IMR-90 (cell line): ENCODE measurements around the gene SF3A1. TPM values are rescaled to one million over a fixed set of nuclear protein-coding genes. Genes with fewer than 3 reads are reported as not detected.

Source experiments
- ATAC-seq: fragments of 200-7000 bp; cut with Tn5 transposase; 2 replicates; pipeline ENCODE4 v1.9.1; 2020; ENCODE audit warnings: low read depth, mild to moderate bottlenecking, moderate library complexity
- BruUV-seq: library from RNA; stranded (reverse); fragments of 400-500 nt; replicated peaks from 2 replicates; lab custom pipeline; 2021; lab: Mats Ljungman, UMichigan
- CTCF ChIA-PET: fragments of 300-600 bp; formaldehyde crosslinking; extraction: SDS; loops from one replicate; lab custom pipeline; 2021; ENCODE audit warnings: antibody characterized with exemption; lab: Yijun Ruan, JAX
- POLR2A ChIA-PET: fragments of 300-600 bp; sonication (Branson Sonifier 250); formaldehyde crosslinking; loops from one replicate; lab custom pipeline; 2022; ENCODE audit warnings: antibody characterized with exemption; ENCODE audit not compliant: unreplicated experiment; lab: Charles Lee
- DNase-seq: peaks from one replicate; pipeline ENCODE4 v3.0.0; 2013
- H2AFZ ChIP-seq: replicated peaks from 2 replicates; pipeline ENCODE3; 2013; ENCODE audit warnings: low read length, mild to moderate bottlenecking; ENCODE audit not compliant: poor library complexity
- H2AK5ac ChIP-seq: 2 replicates; pipeline ENCODE4 v1.6.1; 2013; ENCODE audit warnings: low read depth, low read length, inconsistent platforms
- H2AK9ac ChIP-seq: replicated peaks from 2 replicates; pipeline ENCODE3; 2013; ENCODE audit warnings: mild to moderate bottlenecking, low read depth, low read length, moderate library complexity; ENCODE audit not compliant: poor library complexity
- H2BK120ac ChIP-seq: 2 replicates; pipeline ENCODE4 v1.6.1; 2013; ENCODE audit warnings: low read depth, low read length, inconsistent platforms
- H2BK15ac ChIP-seq: 3 replicates; pipeline ENCODE4 v1.6.1; 2013; ENCODE audit warnings: low read depth, low read length, inconsistent platforms
- H2BK20ac ChIP-seq: 2 replicates; pipeline ENCODE4 v1.6.1; 2013; ENCODE audit warnings: low read depth, mild to moderate bottlenecking, inconsistent platforms, low read length, moderate library complexity
- H2BK5ac ChIP-seq: 2 replicates; pipeline ENCODE4 v1.6.1; 2013; ENCODE audit warnings: mild to moderate bottlenecking, low read depth, low read length, inconsistent platforms; ENCODE audit not compliant: poor library complexity, severe bottlenecking
- H3K14ac ChIP-seq: replicated peaks from 2 replicates; pipeline ENCODE4 v1.6.1; 2013; ENCODE audit warnings: low read depth, low read length, inconsistent platforms
- H3K18ac ChIP-seq: 2 replicates; pipeline ENCODE4 v1.6.1; 2013; ENCODE audit warnings: low read depth, low read length, control low read depth
- H3K23ac ChIP-seq: 2 replicates; pipeline ENCODE4 v1.6.1; 2013; ENCODE audit warnings: low read depth, low read length, inconsistent platforms
- H3K27ac ChIP-seq: 2 replicates; pipeline ENCODE4 v1.5.1; 2013; ENCODE audit warnings: mild to moderate bottlenecking, control low read depth, low read length; ENCODE audit not compliant: insufficient read depth
- H3K27me3 ChIP-seq: 2 replicates; pipeline ENCODE4 v1.6.1; 2013; ENCODE audit warnings: low read length; ENCODE audit not compliant: control insufficient read depth, insufficient read depth
- H3K36me3 ChIP-seq: 2 replicates; pipeline ENCODE4 v1.6.1; 2013; ENCODE audit warnings: low read length, mixed read lengths; ENCODE audit not compliant: control insufficient read depth, insufficient read depth
- H3K4ac ChIP-seq: 2 replicates; pipeline ENCODE4 v1.6.1; 2013; ENCODE audit warnings: low read depth, low read length, inconsistent platforms
- H3K4me1 ChIP-seq: 2 replicates; pipeline ENCODE4 v1.6.1; 2013; ENCODE audit warnings: low read length, mixed read lengths; ENCODE audit not compliant: control insufficient read depth, insufficient read depth
- H3K4me2 ChIP-seq: 2 replicates; pipeline ENCODE4 v1.6.1; 2013; ENCODE audit warnings: low read depth, mild to moderate bottlenecking, control low read depth, low read length, moderate library complexity
- H3K4me3 ChIP-seq: 2 replicates; pipeline ENCODE4 v1.5.1; 2013; ENCODE audit warnings: low read depth, mild to moderate bottlenecking, control low read depth, low read length, moderate library complexity; ENCODE audit not compliant: insufficient read depth
- H3K56ac ChIP-seq: 2 replicates; pipeline ENCODE4 v1.6.1; 2013; ENCODE audit warnings: low read length, inconsistent platforms; ENCODE audit not compliant: insufficient read depth; ENCODE audit errors: extremely low read depth
- H3K79me1 ChIP-seq, 2 experiments: 2 replicates each; pipeline ENCODE4 v1.6.1; 2013; ENCODE audit warnings: low read length in 2 of 2, inconsistent platforms in 1 of 2, low read depth in 1 of 2
- H3K9ac ChIP-seq: 2 replicates; pipeline ENCODE4 v1.6.1; 2013; ENCODE audit warnings: low read depth, low read length, control low read depth
- H3K9me1 ChIP-seq: 2 replicates; pipeline ENCODE4 v1.6.1; 2013; ENCODE audit warnings: low read length, inconsistent platforms; ENCODE audit not compliant: insufficient read depth
- H3K9me3 ChIP-seq: 2 replicates; pipeline ENCODE4 v1.6.1; 2013; ENCODE audit warnings: low read length; ENCODE audit not compliant: control insufficient read depth, insufficient read depth
- H4K20me1 ChIP-seq: 2 replicates; pipeline ENCODE4 v1.6.1; 2013; ENCODE audit warnings: low read length, inconsistent platforms; ENCODE audit not compliant: insufficient read depth
- H4K5ac ChIP-seq: 2 replicates; pipeline ENCODE4 v1.6.1; 2013; ENCODE audit warnings: mild to moderate bottlenecking, low read depth, low read length, control low read depth
- H4K8ac ChIP-seq, 2 experiments: 2 replicates each; pipeline ENCODE4 v1.6.1; 2013; ENCODE audit warnings: low read depth in 2 of 2, low read length in 2 of 2, control low read depth in 1 of 2, inconsistent platforms in 1 of 2
- H4K91ac ChIP-seq: 2 replicates; pipeline ENCODE4 v1.6.1; 2013; ENCODE audit warnings: low read depth, low read length, inconsistent platforms; ENCODE audit not compliant: insufficient read depth
- MAFK ChIP-seq: IDR thresholded peaks from 2 replicates; pipeline ENCODE4 v1.6.1; 2012; ENCODE audit warnings: low read depth, low read length, improper control_type of control experiment
- MAZ ChIP-seq: IDR thresholded peaks from 2 replicates; pipeline ENCODE4 v1.6.1; 2012; ENCODE audit warnings: low read depth, mild to moderate bottlenecking, low read length, improper control_type of control experiment, moderate library complexity, borderline replicate concordance
- POLR2A ChIP-seq: IDR thresholded peaks from 2 replicates; pipeline ENCODE4 v1.6.1; 2012; ENCODE audit warnings: mild to moderate bottlenecking, low read depth, low read length
- WGBS, 2 experiments: methylation state at CpG; one replicate each; pipeline versions ENCODE4 v1.1.5 to v1.1.7; 2013; ENCODE audit warnings: missing lambda C conversion rate in 2 of 2; ENCODE audit not compliant: insufficient read length in 1 of 2; ENCODE audit errors: extremely low coverage in 2 of 2; 5-methylcytosine and 5-hydroxymethylcytosine counted together
- dilution Hi-C: fragments of 300-500 bp; cut with HindIII; formaldehyde crosslinking; loops from one replicate; pipeline ENCODE4 v1.14.3; 2018; ENCODE audit warnings: low sequenced_read_pairs; ENCODE audit not compliant: unreplicated experiment
- in situ Hi-C: fragments of 300-500 bp; cut with MboI; formaldehyde crosslinking; loops from 3 replicates; pipeline ENCODE4 v1.14.3; 2019; ENCODE audit warnings: low sequenced_read_pairs, inconsistent platforms, mixed read lengths
- intact Hi-C: fragments of 100-400 bp; cut with micrococcal nuclease; formaldehyde crosslinking; loops from 2 replicates; pipeline ENCODE4 v1.10.0; 2022
- polyA plus RNA-seq, 3 experiments: library from polyadenylated mRNA; depleted of rRNA; stranded (reverse); fragments of >200 nt; gene quantifications; 2 replicates each; pipeline ENCODE4 v1.2.3, GENCODE V29; 2012; ENCODE audit warnings: low replicate concordance in 1 of 3
- total RNA-seq: library from RNA; depleted of rRNA; stranded (reverse); fragments of >200 nt; gene quantifications from 2 replicates; pipeline ENCODE4 v1.2.3, GENCODE V29; 2012

SF3A1 gene
- total and polyA plus RNA-seq, 2 of the 4 experiments (the other 2 are of a cell fraction) = 36.9 to 67.2 TPM

DNA sequence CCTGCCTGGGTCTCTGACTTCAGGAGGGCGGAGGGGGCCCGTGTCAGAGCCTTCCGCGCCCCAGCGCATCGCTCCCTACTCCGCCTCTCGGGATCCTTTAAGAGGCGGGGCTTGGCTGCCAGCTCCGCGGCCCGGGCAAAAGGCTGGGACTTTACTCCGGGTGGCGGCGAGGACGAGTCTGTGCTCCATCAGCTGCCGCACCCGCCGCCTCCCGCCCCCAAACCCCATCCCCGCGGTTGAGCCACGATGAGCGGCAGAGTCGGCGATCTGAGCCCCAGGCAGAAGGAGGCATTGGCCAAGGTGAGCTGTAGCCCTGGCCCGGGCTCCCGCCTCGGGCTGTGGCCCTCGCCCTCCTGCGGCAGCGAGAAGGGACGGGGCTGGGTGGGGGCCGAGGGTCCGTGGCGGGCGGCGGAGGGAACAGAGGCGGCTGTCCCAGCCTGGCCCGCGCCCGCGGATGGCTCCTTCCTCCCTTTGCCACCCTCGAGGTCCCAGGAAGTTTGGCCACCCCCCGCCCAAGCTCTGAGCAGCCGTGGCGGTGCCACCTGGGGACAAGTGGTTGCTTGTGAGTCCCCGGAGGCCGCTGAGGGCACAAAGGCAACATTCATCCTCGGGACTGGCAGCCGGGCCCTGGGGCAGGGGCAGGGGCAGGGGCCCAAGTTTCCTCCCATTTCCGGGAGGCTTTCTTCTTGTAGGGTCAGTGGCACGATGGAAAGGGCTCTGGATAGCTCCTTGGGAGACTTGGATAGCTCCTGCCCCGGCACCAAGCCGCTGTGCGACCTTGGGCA is 40.4 kb upstream of the SF3A1 start, which contains the start of gene SEC14L2:
SEC14L2 (plus strand) TSS at position 148 of the 785 bp plus-strand sequence; CDS start at position 247, 99 bp downstream.
- Histone ChIP-seq H2BK15ac (no peak within 1 kb of the TSS), H3K4me1 (peaks cover 15% of the 10 kb centered on the region), H3K18ac (peak within 1 kb of the TSS; percentile 36; the same call in 1 of the 2 replicates), H3K27me3 (no peaks in the 10 kb centered on the region), H2BK20ac (peak within 1 kb of the TSS; percentile 24; the same call in 1 of the 2 replicates), H3K9ac (peak within 1 kb of the TSS; percentile 84), H3K56ac (0 out of 2 replicates have a peak within 1 kb of the TSS, but pooled peaks have one; percentile 57), H4K91ac (peak within 1 kb of the TSS; percentile 53), H3K9me3 (no peaks in the 10 kb centered on the region), H4K20me1 (peaks cover 16% of the 10 kb centered on the region), H3K4ac (peak within 1 kb of the TSS; percentile 72), H3K23ac (peak within 1 kb of the TSS; percentile 97), H3K79me1 (peaks cover 17 to 38% of the 10 kb centered on the region in 2 experiments), H3K9me1 (peaks cover 13% of the 10 kb centered on the region), H2AK9ac (peak within 1 kb of the TSS; percentile 89), H4K5ac (peak within 1 kb of the TSS; percentile 39; the same call in 1 of the 2 replicates), H3K36me3 (peaks cover 2% of the 10 kb centered on the region; the same call in 1 of the 2 replicates), H2AK5ac (peak within 1 kb of the TSS; percentile 86), H2BK120ac (peak within 1 kb of the TSS; percentile 52), H3K4me2 (peak within 1 kb of the TSS; percentile 94), H2BK5ac (peak within 1 kb of the TSS; percentile 57), H3K27ac (peak within 1 kb of the TSS; percentile 63; the same call in 1 of the 2 replicates), H2AFZ (peak within 1 kb of the TSS; percentile 94), H3K14ac (peak within 1 kb of the TSS; percentile 97), H3K4me3 (peak within 1 kb of the TSS; percentile 90), H4K8ac (peak within 1 kb of the TSS; percentile 40 to 78; a peak in 3 of 4 replicates)
- BruUV-seq = no TSS peak
- DNase-seq (peak; percentile 26), ATAC-seq (peak; percentile 89)
- intact Hi-C loops (no loop called here), in situ Hi-C loops (loop anchor here (10.0 kb wide), 2 partner anchors 88 to 292 kb away; no protein-coding TSS in a partner anchor), dilution Hi-C loops (no loop called here)
- 2% methylated on average over 9 of the region's 56 CpGs; no CpG with 5 or more reads in 1 of the 2 experiments for WGBS, 2 experiments
- CTCF ChIA-PET = interaction anchor here (0.6 to 0.7 kb wide), 2 partner anchors 27 to 109 kb away, joined by 3 to 5 read pairs; no protein-coding TSS in a partner anchor
- POLR2A ChIA-PET = interaction anchor here (1.2 kb wide), 1 partner anchor 27 kb away, joined by 3 read pairs; no protein-coding TSS in a partner anchor
- no peak for TF ChIP-seq MAFK
- TF ChIP-seq MAZ = 0 out of 2 replicates have a peak, but pooled peaks have one; percentile 35
- 0 out of 2 replicates have a peak, but pooled peaks have one; percentile 43 for TF ChIP-seq POLR2A
